Stimulated activated CD4-positive, alpha-beta T cell treated with anti-CD3 and anti-CD28 coated beads, Interleukin-2, amount 100 ng/mL, for 48 hours (primary cell): ENCODE measurements around the gene COX6A2.
"Not testable (repeated sequence)": the region's sequence is repeated elsewhere in the genome, so short reads cannot be mapped to it uniquely, and the experiment has no call there.

Source experiments
- DNase-seq, 2 donors: peaks; one replicate each; pipeline ENCODE4 v3.0.0-alpha.2; 2020

The COX6A2 gene

DNA sequence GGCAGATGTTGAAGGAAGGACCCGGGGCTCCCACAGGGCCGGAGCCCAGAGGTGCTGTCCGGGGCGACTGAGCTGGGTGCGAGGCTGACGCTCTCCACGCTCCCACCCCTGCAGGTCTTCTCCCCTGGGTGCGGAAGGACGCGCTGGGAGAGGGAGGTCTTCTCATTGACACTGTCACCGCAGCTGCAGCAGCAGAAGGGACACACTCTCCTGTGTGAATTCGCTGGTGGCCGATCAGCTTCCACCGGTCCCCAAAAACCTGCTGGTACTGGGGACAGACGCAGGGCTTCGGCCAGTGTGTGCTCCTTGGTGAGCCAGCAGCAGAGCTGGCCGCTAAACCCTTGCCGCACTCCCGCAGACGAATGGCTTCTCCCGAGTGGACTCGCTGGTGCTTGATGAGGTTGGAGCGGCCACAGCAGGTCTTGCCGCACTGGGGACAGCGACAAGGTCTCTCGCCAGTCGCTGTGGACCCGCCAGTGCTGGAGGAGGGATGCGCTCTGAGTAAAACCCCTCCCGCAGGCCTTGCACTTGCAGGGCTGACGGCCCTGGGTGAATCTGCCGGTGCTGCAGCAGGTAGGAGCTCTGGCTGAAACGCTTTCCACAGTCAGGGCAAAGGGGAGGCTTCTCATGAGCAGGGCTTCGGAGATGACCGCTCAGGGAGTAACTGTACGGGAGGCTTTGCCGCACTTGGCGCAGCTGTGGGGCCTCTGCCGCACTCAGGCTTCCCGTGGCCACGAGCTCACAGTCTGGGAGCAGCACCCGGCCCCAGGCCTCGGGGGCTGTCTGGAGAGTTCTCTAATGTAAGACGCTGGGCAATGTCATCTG is 8.3 kb upstream of the COX6A2 start:
- DNase-seq = no peak

GRCh38 chr16:31435341-31436220 is 7.4 kb upstream of the COX6A2 start:
- DNase-seq = no peak

DNA sequence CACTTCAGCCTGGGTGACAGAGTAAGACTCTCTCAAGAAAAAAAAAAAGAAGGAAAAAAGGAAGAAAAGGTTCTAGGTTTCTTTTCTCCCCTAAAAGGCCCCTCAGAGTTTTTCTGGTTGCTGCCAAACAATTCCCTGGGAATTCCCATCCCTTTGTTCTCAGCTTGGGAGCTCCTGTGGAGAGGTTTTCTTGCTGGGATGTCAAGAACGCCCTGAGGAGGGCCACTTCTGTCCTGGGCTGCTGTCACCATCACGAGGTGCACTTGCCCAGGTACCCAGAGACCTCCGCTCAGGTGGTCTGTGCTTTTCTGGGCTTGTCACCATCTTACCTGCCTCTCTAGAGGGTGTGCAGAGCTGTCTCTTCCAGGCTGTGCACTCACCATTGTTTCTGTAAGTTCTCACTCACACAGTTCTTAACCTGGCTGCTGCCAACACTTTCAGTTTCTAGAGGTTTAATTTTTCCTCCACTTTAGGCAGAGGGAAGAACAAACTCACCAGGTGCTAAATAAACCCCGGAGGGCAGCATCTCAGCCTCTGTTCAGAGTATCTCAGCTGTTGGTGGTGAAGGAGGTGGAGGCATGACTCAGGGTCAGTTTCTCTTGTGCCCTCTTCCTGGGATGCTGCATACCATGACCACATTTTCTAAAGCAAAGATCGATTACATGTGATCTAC is 2.4 kb upstream of the COX6A2 start:
- no peak for DNase-seq

- DNase-seq = no peak
Measured at GRCh38 chr16:31429796-31430195, 1.6 kb upstream of the COX6A2 start.

- DNase-seq = no peak
Measured at GRCh38 chr16:31429314-31429713, 1.2 kb upstream of the COX6A2 start.

DNA sequence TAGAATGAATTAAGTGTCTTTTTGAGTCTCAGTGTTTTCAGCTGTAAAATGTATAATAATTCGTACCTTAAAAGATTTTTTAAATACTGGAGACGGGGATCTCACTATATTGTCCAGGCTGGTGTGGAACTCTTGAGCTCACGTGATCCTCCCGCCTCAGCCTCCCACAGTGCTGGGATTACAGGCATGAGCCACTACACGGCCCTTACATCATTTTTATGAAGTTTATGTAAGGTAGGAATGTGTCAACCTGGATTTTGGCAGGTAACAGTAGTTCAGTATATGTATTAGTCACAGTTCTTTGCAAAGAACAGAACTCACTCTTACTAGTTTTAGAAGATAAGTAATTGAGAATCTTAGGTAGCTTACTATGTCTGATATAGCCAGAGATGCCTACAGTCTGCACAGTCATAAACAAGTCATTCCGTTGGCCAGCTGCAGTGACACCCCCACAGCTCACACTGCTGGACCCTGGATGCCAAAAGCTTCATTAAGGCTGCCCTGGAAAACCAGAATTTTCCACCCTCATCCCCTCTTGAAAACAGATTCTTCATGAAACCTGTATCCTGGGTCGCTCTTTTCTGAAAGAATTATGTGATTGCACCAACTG is 583 bp upstream of the COX6A2 start:
- no peak for DNase-seq

DNA sequence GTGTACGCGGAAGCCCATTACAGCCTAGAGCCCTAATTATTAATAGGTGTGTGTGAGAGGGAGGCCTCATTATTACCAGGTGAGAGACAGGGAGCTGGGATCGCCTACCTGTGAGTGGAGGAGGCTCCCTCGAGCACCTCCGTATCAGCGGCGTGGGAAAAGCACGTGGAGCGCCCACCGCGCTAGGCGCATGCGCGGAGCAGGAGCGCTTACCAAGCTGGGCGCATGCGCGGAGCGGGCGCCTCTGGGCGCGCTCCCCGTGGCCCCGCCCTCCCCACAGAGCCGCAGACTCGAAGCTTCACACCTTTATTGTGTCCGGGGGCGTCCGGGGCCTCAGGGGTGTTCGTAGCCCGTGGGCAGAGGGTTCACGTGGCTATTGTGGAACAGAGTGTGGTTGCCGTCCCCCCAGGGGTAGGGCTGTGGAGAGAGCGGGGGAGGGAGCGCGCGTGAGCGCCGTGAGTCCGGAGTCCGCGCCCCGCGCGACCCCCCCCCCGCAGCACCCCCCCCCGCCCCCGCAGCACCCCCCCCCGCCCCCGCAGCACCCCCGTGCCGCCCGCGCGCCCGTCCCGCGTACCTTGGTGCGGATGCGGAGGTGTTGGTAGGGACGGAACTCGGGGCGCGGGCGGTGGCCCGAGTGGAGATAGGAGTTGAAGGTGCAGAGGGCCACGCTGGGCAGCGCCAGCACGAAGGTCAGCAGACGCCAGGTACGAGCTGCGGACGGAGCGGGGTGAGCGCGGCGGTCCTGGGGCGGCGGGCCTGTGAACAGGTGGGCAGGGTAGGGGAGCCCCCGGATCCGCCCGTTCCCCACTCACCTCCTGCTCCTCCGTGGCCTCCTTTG is 500 bp downstream of the COX6A2 start:
- peak in 1 of 2 donors; percentile 58 for DNase-seq

GRCh38 chr16:31423801-31424200 is 4.4 kb downstream of the COX6A2 start:
- no peak for DNase-seq

- no peak for DNase-seq
Measured at GRCh38 chr16:31423241-31423640, 4.9 kb downstream of the COX6A2 start.

DNA sequence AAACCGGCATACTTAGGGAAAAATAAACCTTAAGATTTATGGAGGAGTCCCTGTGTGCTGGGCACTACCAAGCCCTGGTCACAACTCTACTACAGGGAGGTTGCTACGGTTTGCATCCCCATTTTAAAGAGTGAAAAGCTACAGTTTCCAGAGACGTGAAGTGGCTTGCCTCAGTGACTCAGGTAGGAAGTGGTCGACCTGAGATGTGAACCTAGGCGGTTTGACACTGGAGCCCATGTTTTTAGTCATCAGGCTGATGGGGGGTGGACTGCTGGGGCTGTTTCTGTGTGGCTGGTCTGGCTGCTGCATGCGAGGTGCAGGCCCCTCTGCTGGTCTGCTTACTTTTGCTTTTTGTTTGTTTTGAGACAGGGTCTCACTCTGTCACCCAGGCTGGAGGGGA is 6.6 kb downstream of the COX6A2 start:
- peak; percentile 44 to 47 for DNase-seq

- no peak for DNase-seq
Measured at GRCh38 chr16:31420037-31420436, 8.1 kb downstream of the COX6A2 start.

GRCh38 chr16:31417916-31418315 is 10.2 kb downstream of the COX6A2 start:
- DNase-seq = no peak

- DNase-seq = not testable (repeated sequence)
Measured at GRCh38 chr16:31417036-31417435, 11.1 kb downstream of the COX6A2 start.

DNA sequence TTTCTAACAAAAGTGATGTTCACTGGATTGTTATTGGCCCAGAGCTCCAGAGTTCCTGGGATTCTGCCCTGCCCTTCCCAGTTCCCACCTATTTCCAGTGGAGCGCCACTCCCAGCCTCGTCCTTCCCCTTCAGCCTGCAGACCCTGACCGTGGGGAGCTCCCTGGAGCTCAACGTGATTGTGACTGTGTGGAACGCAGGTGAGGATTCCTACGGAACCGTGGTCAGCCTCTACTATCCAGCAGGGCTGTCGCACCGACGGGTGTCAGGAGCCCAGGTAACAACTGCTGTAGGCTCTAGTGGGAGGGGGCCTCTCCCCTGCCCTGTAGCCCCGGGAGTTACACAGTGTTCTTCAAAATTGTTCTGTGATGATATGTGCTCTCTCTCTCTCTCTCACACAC is 11.8 kb downstream of the COX6A2 start:
- DNase-seq = no peak

- no peak for DNase-seq
Measured at GRCh38 chr16:31414706-31415105, 13.5 kb downstream of the COX6A2 start.

GRCh38 chr16:31413943-31414342 is 14.2 kb downstream of the COX6A2 start:
- no peak for DNase-seq

DNA sequence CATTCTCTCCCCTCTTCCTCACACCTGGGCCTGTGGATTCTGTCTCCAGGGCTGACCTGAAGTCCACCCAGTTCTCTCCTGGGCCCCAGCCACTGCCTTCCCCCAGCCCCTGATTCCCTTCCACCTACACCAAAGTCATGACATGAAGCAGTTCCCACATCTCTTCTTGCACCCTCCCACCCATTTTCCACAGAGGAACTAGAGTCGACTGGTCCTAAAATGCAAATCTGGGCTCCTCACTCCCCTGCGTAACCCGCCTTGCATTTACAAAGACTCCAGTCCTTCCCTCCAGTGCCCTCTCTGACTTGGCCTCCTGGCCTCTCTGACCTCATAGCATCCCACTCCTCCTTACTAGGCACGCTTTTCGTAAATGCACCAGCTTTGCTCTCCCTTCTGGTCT is 14.8 kb downstream of the COX6A2 start:
- no peak for DNase-seq

DNA sequence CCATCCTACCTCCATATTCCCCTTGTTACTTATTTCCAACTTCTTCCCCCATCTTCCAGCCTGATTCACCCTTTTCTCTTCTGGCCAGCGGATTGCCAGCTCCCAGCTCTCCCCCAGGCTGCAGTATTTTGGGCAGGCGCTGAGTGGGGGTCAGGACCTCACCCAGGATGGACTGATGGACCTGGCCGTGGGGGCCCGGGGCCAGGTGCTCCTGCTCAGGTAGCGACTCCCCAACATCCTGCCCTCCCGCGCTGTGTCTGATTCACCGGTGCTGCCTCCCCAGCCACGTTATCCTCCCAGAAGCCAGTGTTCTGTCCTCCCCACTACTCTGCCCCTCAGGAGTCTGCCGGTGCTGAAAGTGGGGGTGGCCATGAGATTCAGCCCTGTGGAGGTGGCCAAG is 15.4 kb downstream of the COX6A2 start:
- DNase-seq = no peak

GRCh38 chr16:31411024-31411844 is 16.9 kb downstream of the COX6A2 start:
- no peak for DNase-seq

- DNase-seq = no peak
Measured at GRCh38 chr16:31410082-31410481, 18.1 kb downstream of the COX6A2 start.

DNA sequence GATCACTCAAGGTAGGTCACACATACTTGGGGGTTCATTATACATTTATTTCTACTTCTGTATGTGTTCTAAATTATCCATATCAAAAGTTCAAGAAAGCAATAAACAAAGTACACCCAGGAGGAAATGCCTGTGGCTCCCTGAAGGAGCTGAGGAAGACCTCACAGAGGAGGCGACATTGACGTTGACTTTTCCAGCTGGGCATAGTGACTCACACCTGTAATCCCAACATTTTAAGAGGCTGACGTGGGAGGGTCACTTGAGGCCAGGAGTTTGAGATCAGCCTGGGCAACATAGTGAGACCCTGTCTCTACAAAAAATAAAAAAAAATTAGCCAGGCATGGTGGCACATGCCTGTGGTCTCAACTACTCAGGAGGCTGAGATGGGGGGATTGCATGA is 18.7 kb downstream of the COX6A2 start:
- DNase-seq = no peak
